Lower lobe of right lung (tissue), 2 donors: ENCODE results near the gene SLAMF6. TPM values are rescaled to one million over a fixed set of nuclear protein-coding genes. Genes with fewer than 3 reads are reported as not detected.
A peak's percentile ranks its signal among the peaks of the same experiment; 100 is the strongest.
"Not testable (repeated sequence)": the region's sequence is repeated elsewhere in the genome, so short reads cannot be mapped to it uniquely, and the experiment has no call there.

Experiments used
- ATAC-seq, 2 donors: fragments of 200-7000 bp; cut with Tn5 transposase; one replicate each; pipeline ENCODE4 v1.9.1; 2020 to 2022; ENCODE audit warnings: mild to moderate bottlenecking in 2 of 2, moderate library complexity in 2 of 2
- DNase-seq: peaks from one replicate; pipeline ENCODE4 v3.0.0-alpha.2; 2020
- H3K27ac ChIP-seq: fragments of 200-600 bp; one replicate; pipeline ENCODE4 v1.8.0; 2022
- H3K27me3 ChIP-seq: fragments of 200-600 bp; one replicate; pipeline ENCODE4 v1.8.0; 2022; ENCODE audit warnings: low read depth
- H3K36me3 ChIP-seq: fragments of 200-600 bp; one replicate; pipeline ENCODE4 v1.8.0; 2022; ENCODE audit warnings: mild to moderate bottlenecking
- H3K4me1 ChIP-seq: fragments of 200-600 bp; one replicate; pipeline ENCODE4 v1.8.0; 2022
- H3K4me3 ChIP-seq: fragments of 200-600 bp; one replicate; pipeline ENCODE4 v1.8.0; 2022; ENCODE audit warnings: mild to moderate bottlenecking
- H3K9me3 ChIP-seq: fragments of 200-600 bp; one replicate; pipeline ENCODE4 v1.8.0; 2022
- CTCF ChIP-seq: fragments of 200-600 bp; IDR thresholded peaks from one replicate; pipeline ENCODE4 v1.8.0; 2022; ENCODE audit warnings: antibody characterized with exemption, mild to moderate bottlenecking
- intact Hi-C: fragments of 100-400 bp; cut with DNase I; formaldehyde crosslinking; loops from one replicate; pipeline ENCODE4 v1.11.0; 2022
- total RNA-seq: library from RNA; stranded (reverse); fragmentation: NEBNext Ultra II Directional; extraction: Animal tissue kit (Norgen Biotek cat#: 25700); gene quantifications from one replicate; pipeline ENCODE4 v1.2.1, GENCODE V29; 2021
- donor health status: DM: no; HTN: yes; CAD: no; lungs with severe emphysema.

SLAMF6 gene
- total RNA-seq, 1 donor from 2014 or later = 4.8 TPM

- DNase-seq = no peak
- Histone ChIP-seq H3K36me3 (no peaks in the 10 kb centered on the region), H3K4me3 (no peak overlapping the region), H3K27me3 (no peaks in the 10 kb centered on the region), H3K9me3 (peaks cover 20% of the 10 kb centered on the region), H3K4me1 (peaks cover 30% of the 10 kb centered on the region), H3K27ac (no peak overlapping the region)
- intact Hi-C loops = no loop called here
- TF ChIP-seq CTCF = no peak
- no peak for ATAC-seq
These were observed 14.9 kb upstream of the SLAMF6 start for GRCh38 chr1:160537714-160538665.

GRCh38 chr1:160534823-160535605 lies 12.0 kb upstream of the SLAMF6 start:
- intact Hi-C loops = no loop called here
- ATAC-seq = no peak
- H3K4me3 ChIP-seq = no peak overlapping the region

GRCh38 chr1:160532557-160532813 lies 9.4 kb upstream of the SLAMF6 start:
- H3K36me3 ChIP-seq, ATAC-seq, DNase-seq, H3K27me3 ChIP-seq, intact Hi-C loops, H3K4me3 ChIP-seq, H3K4me1 ChIP-seq, H3K27ac ChIP-seq: not testable (repeated sequence)
- peaks cover 20% of the 10 kb centered on the region for H3K9me3 ChIP-seq

More at GRCh38 chr1:160534823-160535605, 12.0 kb upstream of the SLAMF6 start:
- Histone ChIP-seq H3K9me3 (peaks cover 20% of the 10 kb centered on the region), H3K27me3 (no peaks in the 10 kb centered on the region), H3K27ac (no peak overlapping the region), H3K4me1 (peaks cover 8% of the 10 kb centered on the region), H3K36me3 (no peaks in the 10 kb centered on the region)
- no peak for DNase-seq
- TF ChIP-seq CTCF = no peak

GRCh38 chr1:160531809-160532556 lies 8.9 kb upstream of the SLAMF6 start:
- ATAC-seq, H3K4me3 ChIP-seq, DNase-seq, H3K27me3 ChIP-seq, H3K27ac ChIP-seq, H3K4me1 ChIP-seq, H3K36me3 ChIP-seq, intact Hi-C loops: not testable (repeated sequence)
- H3K9me3 ChIP-seq = peaks cover 20% of the 10 kb centered on the region

- DNase-seq, H3K4me1 ChIP-seq, H3K36me3 ChIP-seq, ATAC-seq, H3K27ac ChIP-seq, intact Hi-C loops, H3K4me3 ChIP-seq, H3K27me3 ChIP-seq: not testable (repeated sequence)
- H3K9me3 ChIP-seq = peaks cover 15% of the 10 kb centered on the region
These were observed 6.4 kb upstream of the SLAMF6 start for GRCh38 chr1:160529401-160529952.

- intact Hi-C loops, ATAC-seq, H3K27ac ChIP-seq, H3K36me3 ChIP-seq, H3K9me3 ChIP-seq, H3K27me3 ChIP-seq, DNase-seq, H3K4me3 ChIP-seq: not testable (repeated sequence)
- H3K4me1 ChIP-seq = peaks cover 14% of the 10 kb centered on the region
These were observed 734 bp upstream of the SLAMF6 start for GRCh38 chr1:160523789-160524188.

- intact Hi-C loops = no loop called here
- H3K4me1 ChIP-seq = peaks cover 14% of the 10 kb centered on the region
- DNase-seq = no peak
- H3K9me3 ChIP-seq = peaks cover 8% of the 10 kb centered on the region
- H3K36me3 ChIP-seq = no peaks in the 10 kb centered on the region
- no peak for TF ChIP-seq CTCF
- H3K4me3 ChIP-seq = peak overlapping the region; percentile 38
- no peaks in the 10 kb centered on the region for H3K27me3 ChIP-seq
- ATAC-seq = no peak
- peak overlapping the region; percentile 8 for H3K27ac ChIP-seq
These were observed 919 bp downstream of the SLAMF6 start for GRCh38 chr1:160522136-160522535.
